ES-I3 (cell line): ENCODE data around the gene G6PD.
"Not testable (repeated sequence)": the region's sequence is repeated elsewhere in the genome, so short reads cannot be mapped to it uniquely, and the experiment has no call there.

Source experiments
- H3K36me3 ChIP-seq: 2 replicates; pipeline ENCODE4 v1.6.1; 2013; ENCODE audit warnings: mild to moderate bottlenecking, low read length, control low read depth, moderate library complexity; ENCODE audit not compliant: insufficient read depth
- H3K4me1 ChIP-seq: 2 replicates; pipeline ENCODE4 v1.6.1; 2013; ENCODE audit warnings: mild to moderate bottlenecking, control low read depth, low read length; ENCODE audit not compliant: insufficient read depth
- H3K9ac ChIP-seq: 2 replicates; pipeline ENCODE4 v1.6.1; 2013; ENCODE audit warnings: low read depth, mild to moderate bottlenecking, low read length, moderate library complexity
- H3K9me3 ChIP-seq: 2 replicates; pipeline ENCODE4 v1.6.1; 2013; ENCODE audit warnings: mild to moderate bottlenecking, low read length, moderate library complexity; ENCODE audit not compliant: control insufficient read depth, insufficient read depth

The G6PD gene

DNA sequence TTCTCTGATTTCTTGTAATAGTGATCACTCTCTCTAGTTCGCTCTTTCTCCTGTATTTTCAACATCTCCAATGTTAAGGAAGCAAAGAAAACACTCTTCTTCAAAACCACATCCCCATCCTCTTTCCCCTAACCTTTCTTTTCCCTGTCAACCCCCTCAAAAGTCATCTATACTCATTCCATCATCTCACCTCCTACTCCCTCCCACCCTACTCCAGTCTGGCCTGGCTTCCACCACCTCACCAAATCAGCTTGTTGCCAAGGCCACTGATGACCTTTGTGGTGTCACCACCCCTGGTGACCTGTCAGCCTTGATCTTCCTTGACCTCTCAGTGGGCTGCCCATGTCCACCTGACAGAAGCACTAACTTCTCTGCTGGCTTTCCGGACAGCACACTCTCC is 32.9 kb downstream of the G6PD start:
- peaks cover 5% of the 10 kb centered on the region; the same call in 1 of the 2 replicates for H3K4me1 ChIP-seq
- peaks cover 6% of the 10 kb centered on the region for H3K9me3 ChIP-seq
- H3K36me3 ChIP-seq = 0 out of 2 replicates have a peak, but pooled peaks cover 3% of the 10 kb centered on the region
- H3K9ac ChIP-seq = no peak overlapping the region

DNA sequence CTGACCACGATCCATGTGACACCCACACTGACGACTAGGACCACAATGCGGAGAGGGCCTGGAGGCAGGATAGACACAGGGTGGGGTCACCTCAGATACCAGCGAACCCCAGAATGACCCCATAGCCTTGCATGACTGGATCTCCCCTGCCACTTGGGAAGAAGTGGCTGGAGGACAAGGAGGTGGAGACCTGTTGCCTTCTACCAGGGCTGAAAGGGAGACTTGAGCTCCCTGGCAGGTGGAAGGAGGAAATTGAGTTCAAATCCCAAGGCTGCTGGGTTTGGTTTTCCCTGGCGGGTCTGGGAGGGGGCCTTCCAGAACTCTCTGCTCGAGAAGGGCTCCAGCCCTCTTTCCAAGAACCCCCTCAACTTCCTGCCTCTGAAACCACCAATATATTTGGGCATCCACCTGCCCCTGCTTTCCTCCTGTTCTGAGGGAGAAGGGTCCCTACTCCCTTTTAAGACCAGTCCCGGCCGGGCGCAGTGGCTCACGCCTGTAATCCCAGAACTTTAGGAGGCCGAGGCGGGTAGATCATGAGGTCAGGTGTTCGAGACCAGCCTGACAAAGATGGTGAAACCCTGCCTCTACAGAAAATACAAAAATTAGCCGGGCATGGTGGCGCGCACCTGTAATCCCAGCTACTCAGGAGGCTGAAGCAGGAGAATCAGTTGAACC is 33.6 kb downstream of the G6PD start:
- Histone ChIP-seq H3K36me3 (0 out of 2 replicates have a peak, but pooled peaks cover 3% of the 10 kb centered on the region), H3K9ac (no peak overlapping the region), H3K4me1 (peaks cover 2% of the 10 kb centered on the region; the same call in 1 of the 2 replicates), H3K9me3 (peaks cover 6% of the 10 kb centered on the region)

- H3K9me3 ChIP-seq = peaks cover 6% of the 10 kb centered on the region
These were observed 34.9 kb downstream of the G6PD start for GRCh38 chrX:154511761-154512160.

GRCh38 chrX:154509455-154509854 is 37.2 kb downstream of the G6PD start:
- Histone ChIP-seq H3K9me3 (peaks cover 6% of the 10 kb centered on the region), H3K4me1 (no peaks in the 10 kb centered on the region), H3K9ac (no peak overlapping the region), H3K36me3 (peaks cover 3% of the 10 kb centered on the region; the same call in 1 of the 2 replicates)

More at GRCh38 chrX:154511761-154512160, 34.9 kb downstream of the G6PD start:
- Histone ChIP-seq H3K4me1 (no peaks in the 10 kb centered on the region), H3K9ac (no peak overlapping the region), H3K36me3 (0 out of 2 replicates have a peak, but pooled peaks cover 3% of the 10 kb centered on the region)

DNA sequence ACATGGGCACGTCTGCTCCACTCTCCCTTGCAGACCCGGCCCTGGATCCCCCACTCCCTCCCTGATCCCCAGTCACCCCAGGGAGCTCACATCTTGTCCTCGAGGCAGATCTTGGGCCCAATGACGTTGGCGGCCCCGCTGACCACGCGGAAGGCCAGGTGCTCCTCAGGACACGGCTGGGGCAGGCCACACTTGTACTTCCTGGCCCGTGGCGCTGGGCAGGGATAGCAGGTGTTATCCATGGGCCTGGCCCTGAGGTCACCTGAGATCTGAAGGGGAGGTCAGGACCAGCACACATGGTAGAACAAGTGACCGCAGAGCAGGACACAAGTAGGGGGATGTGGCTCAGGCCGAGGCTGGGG is 38.3 kb downstream of the G6PD start:
- H3K36me3 ChIP-seq = peaks cover 3% of the 10 kb centered on the region; the same call in 1 of the 2 replicates
- H3K9ac ChIP-seq = no peak overlapping the region
- peaks cover 6% of the 10 kb centered on the region for H3K9me3 ChIP-seq
- H3K4me1 ChIP-seq = no peaks in the 10 kb centered on the region

GRCh38 chrX:154507673-154508383 is 38.8 kb downstream of the G6PD start:
- H3K4me1 ChIP-seq = no peaks in the 10 kb centered on the region
- H3K9ac ChIP-seq = no peak overlapping the region
- H3K9me3 ChIP-seq = peaks cover 6% of the 10 kb centered on the region
- peaks cover 3% of the 10 kb centered on the region; the same call in 1 of the 2 replicates for H3K36me3 ChIP-seq

DNA sequence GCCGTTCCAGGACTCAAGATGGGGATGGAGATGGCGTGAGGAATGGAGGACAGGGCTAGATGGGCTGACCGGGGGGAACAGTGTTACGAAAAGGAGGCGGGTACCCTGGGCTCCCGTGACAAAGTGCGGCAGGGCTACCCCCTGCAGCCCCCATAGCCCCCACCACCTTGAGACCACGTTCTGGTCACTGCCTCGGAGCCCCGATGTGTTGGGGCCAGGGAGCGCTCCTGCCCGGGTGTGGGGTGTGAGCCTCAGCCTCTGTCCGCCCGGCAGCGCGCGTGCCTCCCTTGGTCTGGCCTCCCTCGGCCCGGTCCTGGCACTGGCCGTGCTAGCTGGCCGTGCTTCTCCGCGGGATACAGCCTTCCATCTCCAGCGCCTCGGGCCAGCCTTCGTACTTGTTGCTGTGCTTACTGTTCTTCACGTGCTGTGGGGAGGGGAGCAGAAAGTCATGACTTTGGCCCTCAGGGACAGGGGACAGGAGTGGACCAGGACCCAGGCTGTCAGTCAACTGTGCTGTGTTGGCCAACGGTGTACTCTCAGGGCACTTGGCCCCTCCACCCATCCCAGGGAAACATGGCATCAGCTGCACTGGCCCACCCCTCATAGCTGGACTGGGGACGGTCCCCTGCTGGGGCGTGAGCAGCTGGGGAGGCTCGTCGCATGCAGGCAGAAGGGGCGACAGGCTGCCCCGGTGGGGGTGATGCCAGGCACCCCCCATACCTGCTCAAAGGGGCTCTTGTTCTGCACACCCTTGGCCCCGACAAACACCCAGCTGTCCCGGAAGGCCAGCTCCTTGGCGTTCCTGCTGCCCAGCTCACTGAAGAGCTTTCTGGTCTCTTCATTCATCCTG is 39.9 kb downstream of the G6PD start:
- Histone ChIP-seq H3K4me1 (no peaks in the 10 kb centered on the region), H3K9me3 (peaks cover 6% of the 10 kb centered on the region), H3K9ac (no peak overlapping the region), H3K36me3 (peaks cover 3% of the 10 kb centered on the region; the same call in 1 of the 2 replicates)

GRCh38 chrX:154505734-154506133 is 40.9 kb downstream of the G6PD start:
- Histone ChIP-seq H3K9me3 (peaks cover 6% of the 10 kb centered on the region), H3K36me3 (peaks cover 3% of the 10 kb centered on the region; the same call in 1 of the 2 replicates)

GRCh38 chrX:154502989-154503388 is 43.7 kb downstream of the G6PD start:
- H3K9ac ChIP-seq = no peak overlapping the region
- no peaks in the 10 kb centered on the region for H3K9me3 ChIP-seq
- no peaks in the 10 kb centered on the region; the same call in 1 of the 2 replicates for H3K36me3 ChIP-seq
- no peaks in the 10 kb centered on the region for H3K4me1 ChIP-seq

More at GRCh38 chrX:154505734-154506133, 40.9 kb downstream of the G6PD start:
- no peaks in the 10 kb centered on the region for H3K4me1 ChIP-seq
- H3K9ac ChIP-seq = no peak overlapping the region

- no peaks in the 10 kb centered on the region for H3K9me3 ChIP-seq
- no peaks in the 10 kb centered on the region for H3K4me1 ChIP-seq
- no peak overlapping the region for H3K9ac ChIP-seq
- H3K36me3 ChIP-seq = no peaks in the 10 kb centered on the region; the same call in 1 of the 2 replicates
These were observed 44.5 kb downstream of the G6PD start for GRCh38 chrX:154502098-154502497.

- H3K36me3 ChIP-seq, H3K9ac ChIP-seq, H3K9me3 ChIP-seq, H3K4me1 ChIP-seq: not testable (repeated sequence)
These were observed 45.2 kb downstream of the G6PD start for GRCh38 chrX:154501423-154501822.

DNA sequence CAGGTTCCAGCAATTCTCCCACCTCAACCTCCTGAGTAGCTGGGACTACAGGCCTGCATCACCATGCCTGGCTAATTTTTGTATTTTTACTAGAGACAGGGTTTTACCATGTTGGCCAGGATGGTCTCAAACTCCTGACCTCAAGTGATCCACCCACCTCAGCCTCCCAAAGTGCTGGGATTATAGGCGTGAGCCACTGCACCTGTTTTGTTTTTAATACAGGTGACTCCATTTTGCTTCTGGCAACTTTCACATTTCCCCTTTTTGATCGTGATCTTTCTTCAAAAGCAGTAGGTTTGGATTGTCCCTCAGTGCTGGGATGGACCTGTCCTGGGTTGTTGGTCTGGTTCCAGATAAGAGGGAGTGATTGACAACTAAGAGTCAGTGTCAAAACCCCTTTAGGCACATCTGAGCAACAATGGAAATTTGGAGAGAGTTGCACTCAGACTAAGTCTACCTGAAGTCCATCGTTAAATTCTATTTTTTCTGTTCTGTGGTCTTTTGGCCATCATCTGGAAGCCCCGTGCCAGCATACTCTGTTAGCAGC is 50.0 kb downstream of the G6PD start:
- not testable (repeated sequence) for H3K36me3 ChIP-seq

DNA sequence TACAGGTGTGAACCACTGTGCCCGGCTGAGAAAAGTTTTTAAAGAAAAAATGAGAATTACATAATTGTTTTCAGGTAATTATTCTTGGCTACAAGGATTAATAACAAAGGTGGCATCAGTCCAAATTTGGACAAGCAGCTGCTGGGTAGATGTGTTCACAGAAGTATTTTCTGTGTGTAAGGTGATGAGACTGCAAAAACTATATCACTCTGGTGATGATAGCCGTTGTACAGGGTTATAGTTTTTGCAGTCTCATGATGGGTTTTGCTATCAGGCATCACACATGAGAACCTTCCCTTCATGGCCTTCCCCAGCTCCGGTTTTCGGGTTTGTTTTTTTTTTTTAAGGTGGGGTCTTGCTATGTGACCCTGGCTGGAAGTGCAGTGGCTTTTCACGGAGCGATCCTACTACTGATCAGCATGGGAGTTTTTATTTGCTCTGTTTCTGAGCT is 51.1 kb downstream of the G6PD start:
- no peak overlapping the region for H3K9ac ChIP-seq
- no peaks in the 10 kb centered on the region for H3K9me3 ChIP-seq
- H3K4me1 ChIP-seq = no peaks in the 10 kb centered on the region

More for the DNA sequence above, 50.0 kb downstream of the G6PD start:
- not testable (repeated sequence) for H3K4me1 ChIP-seq, H3K9ac ChIP-seq, H3K9me3 ChIP-seq

GRCh38 chrX:154494715-154495114 is 51.9 kb downstream of the G6PD start:
- Histone ChIP-seq H3K9ac (no peak overlapping the region), H3K36me3 (no peaks in the 10 kb centered on the region), H3K4me1 (no peaks in the 10 kb centered on the region), H3K9me3 (no peaks in the 10 kb centered on the region)

More for the DNA sequence above, 51.1 kb downstream of the G6PD start:
- no peaks in the 10 kb centered on the region for H3K36me3 ChIP-seq
